ENCODE results near the gene CASS4. TPM values are rescaled to one million over a fixed set of nuclear protein-coding genes. Genes with fewer than 3 reads are reported as not detected.
"Not testable (repeated sequence)": the region's sequence is repeated elsewhere in the genome, so short reads cannot be mapped to it uniquely, and the experiment has no call there.

CASS4 gene
- total RNA-seq, 1 donor from 2014 or later, result 0.74 TPM

GRCh38 chr20:56385130-56385529 lies 26.9 kb upstream of the CASS4 start:
- DNase-seq (ENCODE audit: extremely low spot score in 2 of 2), result no peak
- H3K9me3 ChIP-seq, result no peaks in the 10 kb centered on the region
- H3K4me1 ChIP-seq, result no peaks in the 10 kb centered on the region
- no peak overlapping the region for H3K4me3 ChIP-seq
- H3K27me3 ChIP-seq, result no peaks in the 10 kb centered on the region
- intact Hi-C loops (cut with DNase I), result no loop called here
- H3K36me3 ChIP-seq, result no peaks in the 10 kb centered on the region
- no peak overlapping the region for H3K27ac ChIP-seq
- TF ChIP-seq, protein P1, sequence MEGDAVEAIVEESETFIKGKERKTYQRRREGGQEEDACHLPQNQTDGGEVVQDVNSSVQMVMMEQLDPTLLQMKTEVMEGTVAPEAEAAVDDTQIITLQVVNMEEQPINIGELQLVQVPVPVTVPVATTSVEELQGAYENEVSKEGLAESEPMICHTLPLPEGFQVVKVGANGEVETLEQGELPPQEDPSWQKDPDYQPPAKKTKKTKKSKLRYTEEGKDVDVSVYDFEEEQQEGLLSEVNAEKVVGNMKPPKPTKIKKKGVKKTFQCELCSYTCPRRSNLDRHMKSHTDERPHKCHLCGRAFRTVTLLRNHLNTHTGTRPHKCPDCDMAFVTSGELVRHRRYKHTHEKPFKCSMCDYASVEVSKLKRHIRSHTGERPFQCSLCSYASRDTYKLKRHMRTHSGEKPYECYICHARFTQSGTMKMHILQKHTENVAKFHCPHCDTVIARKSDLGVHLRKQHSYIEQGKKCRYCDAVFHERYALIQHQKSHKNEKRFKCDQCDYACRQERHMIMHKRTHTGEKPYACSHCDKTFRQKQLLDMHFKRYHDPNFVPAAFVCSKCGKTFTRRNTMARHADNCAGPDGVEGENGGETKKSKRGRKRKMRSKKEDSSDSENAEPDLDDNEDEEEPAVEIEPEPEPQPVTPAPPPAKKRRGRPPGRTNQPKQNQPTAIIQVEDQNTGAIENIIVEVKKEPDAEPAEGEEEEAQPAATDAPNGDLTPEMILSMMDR (IDR thresholded peaks at IDR 0.05), result no peak
- TF ChIP-seq POLR2A (IDR thresholded peaks at IDR 0.05), result no peak
- no peak for TF ChIP-seq POLR2AphosphoS5 (IDR thresholded peaks at IDR 0.05; ENCODE audit: insufficient read depth in 1 of 2, low read depth in 1 of 2)

DNA sequence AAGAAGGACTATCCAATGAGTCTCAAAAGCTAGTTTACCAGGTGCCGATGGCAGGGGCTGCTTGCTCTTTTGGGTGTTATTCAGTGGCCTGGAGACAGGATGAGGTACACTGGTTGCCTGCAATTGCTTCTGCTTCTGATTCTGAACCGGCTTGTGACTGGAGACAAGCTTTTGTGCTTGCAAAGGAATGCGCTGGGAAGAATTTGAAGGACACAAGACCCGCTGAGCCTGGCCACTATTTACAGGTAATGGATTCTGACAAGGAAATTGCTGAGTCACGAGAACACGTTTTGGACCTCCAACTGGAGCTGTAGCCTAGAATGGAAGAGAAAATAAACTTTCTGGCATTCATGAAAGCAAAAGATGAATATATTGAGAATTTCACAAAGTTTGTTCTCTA lies 25.8 kb upstream of the CASS4 start:
- Histone ChIP-seq H3K4me3 (no peak overlapping the region), H3K9me3 (no peaks in the 10 kb centered on the region), H3K27ac (no peak overlapping the region), H3K4me1 (peaks cover 2% of the 10 kb centered on the region), H3K27me3 (no peaks in the 10 kb centered on the region), H3K36me3 (no peaks in the 10 kb centered on the region)
- DNase-seq (ENCODE audit: extremely low spot score in 2 of 2), result peak in 1 of 2 donors; percentile 64
- intact Hi-C loops (cut with DNase I), result no loop called here
- TF ChIP-seq, protein P1 (IDR thresholded peaks at IDR 0.05), result no peak

DNA sequence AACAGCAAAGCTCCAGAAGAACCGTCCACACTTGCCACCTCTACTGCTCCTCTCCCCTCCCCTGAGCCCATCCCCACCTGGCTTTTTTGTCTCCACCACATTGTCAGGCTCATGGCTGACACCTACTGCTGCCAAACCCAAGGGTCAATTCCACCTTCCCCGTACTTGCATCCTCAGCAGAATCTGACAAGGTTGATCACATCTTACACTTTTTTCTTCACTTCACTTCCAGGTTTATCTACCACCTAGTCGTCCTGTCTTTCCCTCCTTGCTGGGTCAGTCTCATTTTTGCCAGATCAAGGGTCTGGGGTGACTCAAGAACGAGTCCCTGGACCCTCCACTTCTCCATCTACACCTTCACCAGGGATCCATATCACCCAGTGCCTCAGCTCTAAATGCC lies 23.2 kb upstream of the CASS4 start:
- peaks cover 14% of the 10 kb centered on the region for H3K4me1 ChIP-seq
- no peaks in the 10 kb centered on the region for H3K9me3 ChIP-seq
- H3K4me3 ChIP-seq, result no peak overlapping the region
- TF ChIP-seq POLR2AphosphoS5 (IDR thresholded peaks at IDR 0.05; ENCODE audit: insufficient read depth in 1 of 2, low read depth in 1 of 2), result no peak
- TF ChIP-seq POLR2A (IDR thresholded peaks at IDR 0.05), result no peak
- TF ChIP-seq, protein P1 (IDR thresholded peaks at IDR 0.05), result no peak
- H3K27ac ChIP-seq, result no peak overlapping the region
- no peaks in the 10 kb centered on the region for H3K36me3 ChIP-seq
- peak in 1 of 2 donors; percentile 60 for DNase-seq (ENCODE audit: extremely low spot score in 2 of 2)
- intact Hi-C loops (cut with DNase I), result no loop called here
- no peaks in the 10 kb centered on the region for H3K27me3 ChIP-seq

DNA sequence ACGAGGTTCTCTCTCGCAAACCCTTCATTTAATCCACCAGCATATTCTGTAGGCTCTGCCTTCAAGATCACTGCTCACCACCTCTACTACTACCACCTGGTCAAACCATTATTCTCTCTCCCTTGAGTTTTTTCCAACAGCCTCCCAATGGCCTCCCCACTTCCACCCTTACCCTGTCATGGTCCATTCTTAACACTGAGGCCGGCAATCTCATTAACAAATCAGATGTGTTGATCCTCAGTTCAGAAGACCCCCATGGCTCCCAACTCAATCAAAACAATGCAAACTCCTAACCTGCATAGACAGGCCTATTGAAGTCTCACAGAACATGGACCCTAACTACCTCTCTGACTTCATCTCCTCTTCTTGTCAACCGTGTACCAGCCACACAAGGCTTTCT lies 22.3 kb upstream of the CASS4 start:
- H3K36me3 ChIP-seq, result no peaks in the 10 kb centered on the region
- peaks cover 20% of the 10 kb centered on the region for H3K4me1 ChIP-seq
- no peak for DNase-seq (ENCODE audit: extremely low spot score in 2 of 2)
- no peaks in the 10 kb centered on the region for H3K9me3 ChIP-seq
- TF ChIP-seq, protein P1 (IDR thresholded peaks at IDR 0.05), result no peak
- TF ChIP-seq POLR2A (IDR thresholded peaks at IDR 0.05) (no peak), POLR2AphosphoS5 (IDR thresholded peaks at IDR 0.05; ENCODE audit: insufficient read depth in 1 of 2, low read depth in 1 of 2) (no peak)
- H3K4me3 ChIP-seq, result no peak overlapping the region
- no peak overlapping the region for H3K27ac ChIP-seq
- no peaks in the 10 kb centered on the region for H3K27me3 ChIP-seq
- intact Hi-C loops (cut with DNase I), result loop anchor here (10.0 kb wide), 1 partner anchor 75 kb away; the partner anchor contains the start of gene RTF2

DNA sequence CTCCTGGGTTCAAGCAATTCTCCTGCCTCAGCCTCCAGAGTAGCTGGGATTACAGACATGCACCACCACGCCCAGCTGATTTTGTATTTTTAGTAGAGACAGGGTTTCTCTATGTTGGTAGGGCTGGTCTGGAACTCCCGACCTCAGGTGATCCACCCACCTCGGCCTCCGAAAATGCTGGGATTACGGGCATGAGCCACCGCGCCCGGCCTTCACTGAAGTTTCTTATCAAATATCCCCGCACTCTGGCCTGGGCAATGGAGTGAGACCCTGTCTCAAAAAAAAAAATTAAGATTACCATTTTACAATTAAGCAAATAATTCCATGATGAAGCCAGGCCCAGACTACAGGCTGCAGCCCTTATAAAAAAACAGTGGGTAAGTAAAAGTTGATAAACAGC lies 21.7 kb upstream of the CASS4 start:
- H3K27me3 ChIP-seq, H3K36me3 ChIP-seq, H3K9me3 ChIP-seq, H3K4me3 ChIP-seq, H3K27ac ChIP-seq: not testable (repeated sequence)
- intact Hi-C loops (cut with DNase I), result loop anchor here (10.0 kb wide), 1 partner anchor 74 kb away; the partner anchor contains the start of gene RTF2
- peaks cover 20% of the 10 kb centered on the region for H3K4me1 ChIP-seq
- DNase-seq (ENCODE audit: extremely low spot score in 2 of 2), result peak in 1 of 2 donors; percentile 16

DNA sequence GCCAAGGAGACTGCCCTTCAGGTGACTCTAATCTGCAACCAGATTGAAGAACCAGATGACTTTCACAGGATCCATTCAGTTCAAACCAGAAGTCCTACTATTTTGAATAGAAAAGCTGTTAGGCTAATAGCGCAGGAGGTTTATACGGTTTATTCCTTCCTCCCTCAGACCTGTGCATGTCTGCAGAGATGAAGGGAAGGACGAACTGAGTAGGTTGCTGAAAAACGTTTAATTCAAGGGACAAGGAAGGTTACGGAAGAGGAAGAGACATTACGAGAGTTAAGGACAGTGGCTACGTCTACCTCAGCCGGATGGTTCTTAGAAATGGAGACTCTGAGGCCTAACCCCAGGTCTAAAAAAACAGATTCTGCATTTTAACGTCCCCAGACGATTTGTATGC lies 21.0 kb upstream of the CASS4 start:
- Histone ChIP-seq H3K4me1 (peaks cover 20% of the 10 kb centered on the region), H3K36me3 (peaks cover 0 to 7% of the 10 kb centered on the region in 2 donors), H3K9me3 (no peaks in the 10 kb centered on the region), H3K4me3 (peak overlapping the region; percentile 88 to 90), H3K27me3 (no peaks in the 10 kb centered on the region), H3K27ac (no peak overlapping the region)
- no peak for DNase-seq (ENCODE audit: extremely low spot score in 2 of 2)
- intact Hi-C loops (cut with DNase I), result loop anchor here (10.0 kb wide), 1 partner anchor 74 kb away; the partner anchor contains the start of gene RTF2
- no peak for TF ChIP-seq POLR2AphosphoS5 (IDR thresholded peaks at IDR 0.05; ENCODE audit: insufficient read depth in 1 of 2, low read depth in 1 of 2)
- TF ChIP-seq POLR2A (IDR thresholded peaks at IDR 0.05), result no peak
